ENCODE results near the gene VWA5B2. TPM values are rescaled to one million over a fixed set of nuclear protein-coding genes. Genes with fewer than 3 reads are reported as not detected.

VWA5B2 gene
- total RNA-seq, 1 donor from 2014 or later: 0.25 TPM

GRCh38 chr3:184185461-184186183, 43.8 kb upstream of the VWA5B2 start:
- Mint-ChIP-seq H3K27me3 (ENCODE audit: low read depth) (no peaks in the 10 kb centered on the region), H3K4me1 (ENCODE audit: low read depth) (peaks cover 38% of the 10 kb centered on the region), H3K9me3 (ENCODE audit: low read depth) (no peaks in the 10 kb centered on the region), H3K27ac (ENCODE audit: unreplicated experiment) (peak overlapping the region; percentile 99), H3K4me3 (ENCODE audit: unreplicated experiment) (peak overlapping the region; percentile 95), H3K36me3 (ENCODE audit: low read depth) (peaks cover 50% of the 10 kb centered on the region)
- peak; percentile 100 for DNase-seq (ENCODE audit: low spot score)
- TF ChIP-seq CTCF (IDR thresholded peaks at IDR 0.05): no peak

GRCh38 chr3:184186184-184186901, 43.0 kb upstream of the VWA5B2 start, which contains the start of gene ABCF3:
ABCF3 (plus strand) TSS chr3:184186199; CDS start chr3:184186208, 9 bp downstream.
- Mint-ChIP-seq H3K9me3 (ENCODE audit: low read depth) (no peaks in the 10 kb centered on the region), H3K36me3 (ENCODE audit: low read depth) (peaks cover 45% of the 10 kb centered on the region), H3K27me3 (ENCODE audit: low read depth) (no peaks in the 10 kb centered on the region), H3K27ac (ENCODE audit: unreplicated experiment) (peak within 1 kb of the TSS; percentile 99), H3K4me3 (ENCODE audit: unreplicated experiment) (peak within 1 kb of the TSS; percentile 95), H3K4me1 (ENCODE audit: low read depth) (peaks cover 38% of the 10 kb centered on the region)
- peak; percentile 87 for DNase-seq (ENCODE audit: low spot score)
- no peak for TF ChIP-seq CTCF (IDR thresholded peaks at IDR 0.05)

GRCh38 chr3:184186902-184187207, 42.5 kb upstream of the VWA5B2 start:
- Mint-ChIP-seq H3K4me1 (ENCODE audit: low read depth) (peaks cover 38% of the 10 kb centered on the region), H3K4me3 (ENCODE audit: unreplicated experiment) (peak overlapping the region; percentile 95), H3K9me3 (ENCODE audit: low read depth) (no peaks in the 10 kb centered on the region), H3K36me3 (ENCODE audit: low read depth) (peaks cover 42% of the 10 kb centered on the region), H3K27me3 (ENCODE audit: low read depth) (no peaks in the 10 kb centered on the region), H3K27ac (ENCODE audit: unreplicated experiment) (peak overlapping the region; percentile 99)
- no peak for TF ChIP-seq CTCF (IDR thresholded peaks at IDR 0.05)
- DNase-seq (ENCODE audit: low spot score): no peak

- TF ChIP-seq CTCF (IDR thresholded peaks at IDR 0.05): no peak
- H3K27me3 Mint-ChIP-seq (ENCODE audit: low read depth): no peaks in the 10 kb centered on the region
- no peak for DNase-seq (ENCODE audit: low spot score)
- no peaks in the 10 kb centered on the region for H3K9me3 Mint-ChIP-seq (ENCODE audit: low read depth)
- no peak overlapping the region for H3K4me3 Mint-ChIP-seq (ENCODE audit: unreplicated experiment)
- no peak overlapping the region for H3K27ac Mint-ChIP-seq (ENCODE audit: unreplicated experiment)
- peaks cover 43% of the 10 kb centered on the region for H3K36me3 Mint-ChIP-seq (ENCODE audit: low read depth)
- peaks cover 38% of the 10 kb centered on the region for H3K4me1 Mint-ChIP-seq (ENCODE audit: low read depth)
Measured at GRCh38 chr3:184188080-184188479, 41.3 kb upstream of the VWA5B2 start.

- H3K4me3 Mint-ChIP-seq (ENCODE audit: unreplicated experiment): no peak overlapping the region
Measured at GRCh38 chr3:184189421-184189820, 40.0 kb upstream of the VWA5B2 start.

More at GRCh38 chr3:184189421-184189820, 40.0 kb upstream of the VWA5B2 start:
- no peaks in the 10 kb centered on the region for H3K9me3 Mint-ChIP-seq (ENCODE audit: low read depth)
- DNase-seq (ENCODE audit: low spot score): no peak
- H3K4me1 Mint-ChIP-seq (ENCODE audit: low read depth): peaks cover 33% of the 10 kb centered on the region
- no peaks in the 10 kb centered on the region for H3K27me3 Mint-ChIP-seq (ENCODE audit: low read depth)
- TF ChIP-seq CTCF (IDR thresholded peaks at IDR 0.05): no peak
- no peak overlapping the region for H3K27ac Mint-ChIP-seq (ENCODE audit: unreplicated experiment)
- H3K36me3 Mint-ChIP-seq (ENCODE audit: low read depth): peaks cover 43% of the 10 kb centered on the region

Measured in chondrocyte (in vitro differentiated cells).